ENCODE data around the gene ACOX1. TPM values are rescaled to one million over a fixed set of nuclear protein-coding genes. Genes with fewer than 3 reads are reported as not detected.
A peak's percentile ranks its signal among the peaks of the same experiment; 100 is the strongest.
"Not testable (repeated sequence)": the region's sequence is repeated elsewhere in the genome, so short reads cannot be mapped to it uniquely, and the experiment has no call there.

Gene ACOX1
- total RNA-seq, 2 experiments from 2014 or later: 26.3 to 26.9 TPM

DNA sequence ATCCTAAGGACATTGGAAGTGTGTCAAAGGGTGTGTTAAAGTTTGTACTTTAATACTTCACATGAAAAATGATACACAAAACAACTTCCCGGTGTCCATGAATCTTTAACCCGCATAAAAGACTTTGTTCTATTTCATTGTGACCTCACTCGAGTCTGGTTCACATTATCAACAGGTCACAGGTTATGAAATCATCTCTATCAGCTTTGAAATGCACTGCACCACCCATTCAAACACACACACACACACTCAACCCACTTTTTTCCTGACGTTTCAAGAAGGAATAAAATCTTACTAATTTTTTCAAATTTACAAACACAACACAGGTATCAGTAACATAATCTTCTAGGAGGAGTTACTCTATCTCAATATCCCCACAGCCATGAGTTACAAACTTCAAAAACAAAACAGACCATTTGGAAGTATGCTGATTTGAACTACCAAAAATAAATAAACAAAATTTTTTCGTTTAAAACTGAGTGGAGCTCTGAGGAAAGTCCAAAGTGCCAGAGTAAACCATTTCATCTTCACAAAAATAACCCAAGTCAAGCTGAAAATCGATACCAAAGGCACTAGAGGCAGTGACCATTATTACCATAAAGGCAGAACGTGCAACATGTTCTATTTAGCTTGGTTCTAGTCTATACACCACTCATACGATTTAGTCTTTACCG is 2.7 kb downstream of the ACOX1 start:
- Mint-ChIP-seq H3K9me3 (no peaks in the 10 kb centered on the region), H3K36me3 (peaks cover 7% of the 10 kb centered on the region), H3K4me1 (peaks cover 23% of the 10 kb centered on the region), H3K27ac (no peak overlapping the region), H3K27me3 (no peaks in the 10 kb centered on the region), H3K4me3 (no peak overlapping the region)
- DNase-seq: no peak

DNA sequence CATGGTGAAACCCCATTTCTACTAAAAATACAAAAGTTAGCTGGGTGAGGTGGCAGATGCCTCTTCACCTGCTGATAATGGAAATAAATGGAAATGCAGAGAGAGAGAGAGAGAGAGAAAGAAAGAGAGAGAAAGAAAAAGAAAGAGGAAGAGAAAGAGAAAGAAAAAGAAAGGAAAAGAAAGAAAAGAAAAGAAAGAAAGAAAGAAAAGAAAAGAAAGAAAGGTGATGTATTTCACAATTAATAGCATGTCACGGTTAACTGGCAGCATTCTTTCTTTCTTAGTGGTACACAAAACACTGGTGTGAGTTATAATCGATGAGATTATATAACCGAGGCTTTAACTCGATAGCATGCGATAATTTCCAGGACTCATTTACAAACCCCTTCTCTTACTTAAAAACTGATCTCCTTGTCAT is 3.2 kb downstream of the ACOX1 start:
- H3K36me3 Mint-ChIP-seq: peaks cover 8% of the 10 kb centered on the region
- H3K4me3 Mint-ChIP-seq: no peak overlapping the region
- H3K27me3 Mint-ChIP-seq: no peaks in the 10 kb centered on the region
- no peak for DNase-seq
- no peaks in the 10 kb centered on the region for H3K9me3 Mint-ChIP-seq
- peak overlapping the region; percentile 69 for H3K27ac Mint-ChIP-seq
- H3K4me1 Mint-ChIP-seq: peaks cover 22% of the 10 kb centered on the region

DNA sequence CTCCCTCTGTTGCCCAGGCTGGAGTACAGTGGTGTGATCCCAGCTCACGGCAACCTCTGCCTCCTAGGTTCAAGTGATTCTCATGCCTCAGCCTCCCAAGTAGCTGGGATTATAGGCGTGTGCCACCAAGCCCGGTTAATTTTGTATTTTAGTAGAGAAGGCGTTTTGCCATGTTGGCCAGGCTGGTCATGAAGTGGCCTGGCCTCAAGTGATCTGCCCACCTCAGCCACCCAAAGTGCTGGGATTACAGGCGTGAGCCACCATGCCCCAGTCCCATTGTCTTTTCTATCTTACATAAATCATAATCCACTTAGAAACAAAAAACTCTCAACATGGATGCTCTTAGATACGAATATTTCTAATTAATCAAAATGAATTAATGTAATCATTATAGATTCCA is 3.8 kb downstream of the ACOX1 start:
- not testable (repeated sequence) for H3K27ac Mint-ChIP-seq, H3K27me3 Mint-ChIP-seq, H3K36me3 Mint-ChIP-seq, H3K9me3 Mint-ChIP-seq, DNase-seq, H3K4me3 Mint-ChIP-seq
- H3K4me1 Mint-ChIP-seq: peaks cover 17% of the 10 kb centered on the region

DNA sequence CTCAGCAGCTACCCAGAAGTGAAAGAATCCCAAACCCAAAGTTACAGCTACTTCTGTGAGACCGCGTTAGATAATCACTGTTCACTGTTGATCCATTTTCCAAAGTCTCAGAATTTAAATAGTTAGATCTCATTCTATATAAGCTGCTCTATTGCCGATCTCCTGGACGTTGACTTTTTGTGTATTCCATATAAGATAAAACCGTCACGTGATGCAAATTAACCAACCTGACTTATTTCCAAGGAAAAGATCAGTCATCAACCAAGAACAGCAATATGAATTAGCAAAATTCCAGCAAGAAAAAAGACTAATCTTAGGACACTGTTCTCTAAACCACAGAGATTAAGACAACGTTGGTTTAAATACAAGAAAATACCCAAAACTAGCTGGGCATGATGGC is 8.3 kb downstream of the ACOX1 start:
- H3K4me3 Mint-ChIP-seq: no peak overlapping the region
- H3K4me1 Mint-ChIP-seq: peaks cover 7% of the 10 kb centered on the region
- no peak for DNase-seq
- H3K27ac Mint-ChIP-seq: no peak overlapping the region
- no peaks in the 10 kb centered on the region for H3K9me3 Mint-ChIP-seq
- no peaks in the 10 kb centered on the region for H3K27me3 Mint-ChIP-seq
- peaks cover 10% of the 10 kb centered on the region for H3K36me3 Mint-ChIP-seq

DNA sequence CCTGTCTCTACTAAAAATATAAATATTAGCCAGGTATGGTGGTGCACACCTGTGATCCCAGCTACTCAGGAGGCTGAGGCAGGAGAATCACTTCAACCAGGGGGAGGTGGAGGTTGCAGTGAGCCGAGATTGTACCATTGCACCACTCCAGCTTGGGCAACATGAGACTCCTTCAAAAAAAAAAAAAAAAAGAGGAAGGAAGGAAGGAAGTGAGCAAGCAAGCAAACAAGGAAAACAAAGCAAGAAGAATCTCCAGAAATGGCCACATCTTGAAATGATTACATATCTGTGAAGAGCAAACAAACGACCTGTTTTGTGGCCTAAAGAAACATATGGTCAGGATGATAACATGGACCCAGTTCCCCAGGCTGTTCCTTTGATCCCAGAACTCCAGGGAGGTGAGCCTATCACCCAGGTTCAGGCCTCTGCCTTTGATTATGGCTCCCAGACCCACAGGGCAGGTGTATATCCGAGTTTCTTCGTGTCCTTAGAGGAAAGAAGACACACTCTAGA is 8.9 kb downstream of the ACOX1 start:
- H3K4me3 Mint-ChIP-seq: no peak overlapping the region
- H3K4me1 Mint-ChIP-seq: peaks cover 6% of the 10 kb centered on the region
- H3K27ac Mint-ChIP-seq: no peak overlapping the region
- no peak for DNase-seq
- no peaks in the 10 kb centered on the region for H3K27me3 Mint-ChIP-seq
- H3K9me3 Mint-ChIP-seq: no peaks in the 10 kb centered on the region
- H3K36me3 Mint-ChIP-seq: peaks cover 10% of the 10 kb centered on the region

DNA sequence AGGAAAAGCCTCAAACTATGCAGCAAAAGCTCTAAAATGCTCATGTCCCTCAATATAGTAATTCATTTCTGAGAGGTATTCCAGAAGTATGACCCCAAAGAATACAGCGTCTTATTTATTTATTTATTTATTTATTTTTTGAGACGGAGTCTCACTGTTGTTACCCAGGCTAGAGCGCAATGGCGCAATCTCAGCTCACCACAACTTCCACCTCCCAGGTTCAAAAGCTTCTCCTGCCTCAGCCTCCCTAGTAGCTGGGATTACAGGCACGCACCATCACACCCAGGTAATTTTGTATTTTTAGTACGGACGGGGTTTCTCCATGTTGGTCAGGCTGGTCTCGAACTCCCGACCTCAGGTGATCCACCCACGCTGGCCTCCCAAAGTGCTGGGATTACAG is 9.9 kb downstream of the ACOX1 start:
- not testable (repeated sequence) for H3K36me3 Mint-ChIP-seq, DNase-seq, H3K27me3 Mint-ChIP-seq, H3K4me1 Mint-ChIP-seq, H3K4me3 Mint-ChIP-seq, H3K27ac Mint-ChIP-seq, H3K9me3 Mint-ChIP-seq

DNA sequence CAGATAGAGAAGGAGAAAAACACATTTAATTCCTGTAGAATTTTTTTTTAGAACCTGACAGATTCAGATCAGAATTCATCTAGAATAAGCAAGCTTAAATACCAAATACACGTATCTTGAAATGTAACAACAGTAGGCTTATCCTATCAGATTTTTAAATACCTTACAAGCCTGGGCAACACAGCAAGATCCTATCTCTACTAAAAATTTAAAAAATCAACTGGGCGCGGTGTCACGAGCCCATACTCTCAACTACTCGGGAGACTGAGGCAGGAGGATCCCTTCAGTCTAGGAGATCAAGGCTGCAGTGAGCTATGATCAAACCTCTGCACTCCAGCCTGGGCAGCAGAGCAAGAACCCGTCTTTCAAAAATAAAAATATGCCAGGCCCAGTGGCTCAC is 13.5 kb downstream of the ACOX1 start:
- Mint-ChIP-seq H3K27me3 (no peaks in the 10 kb centered on the region), H3K9me3 (no peaks in the 10 kb centered on the region), H3K36me3 (peaks cover 6% of the 10 kb centered on the region), H3K4me1 (peaks cover 4% of the 10 kb centered on the region), H3K27ac (no peak overlapping the region), H3K4me3 (no peak overlapping the region)
- no peak for DNase-seq

DNA sequence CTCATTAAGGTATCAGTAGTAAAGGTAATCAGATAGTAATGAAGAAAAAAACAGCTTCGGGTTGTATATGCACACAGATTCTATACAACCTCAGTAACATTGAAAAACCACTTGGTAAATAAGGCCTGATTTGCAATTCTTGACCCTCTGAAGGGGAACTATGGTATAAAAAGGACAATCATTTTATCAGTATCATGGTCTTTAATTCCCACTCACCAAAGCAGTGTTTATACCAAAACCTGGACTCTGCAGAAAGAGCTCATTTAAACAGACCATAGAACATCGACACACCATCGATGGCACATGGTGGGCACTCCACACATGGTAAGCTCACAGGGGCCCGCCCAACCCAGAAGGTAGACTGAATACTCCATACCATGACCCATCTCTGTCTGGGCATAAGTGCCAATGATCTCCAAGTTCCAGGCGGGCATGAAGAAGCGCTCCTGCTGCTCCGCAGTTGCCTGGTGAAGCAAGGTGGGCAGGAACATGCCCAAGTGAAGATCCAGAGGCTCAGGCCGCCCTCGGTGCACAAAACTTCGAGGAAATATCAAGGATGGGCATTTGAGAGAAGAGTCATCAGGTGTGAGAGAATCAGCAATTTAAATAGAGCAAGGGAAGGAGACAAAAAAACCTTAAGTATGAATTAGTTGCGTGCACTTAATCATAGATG is 19.0 kb downstream of the ACOX1 start:
- H3K27me3 Mint-ChIP-seq: no peaks in the 10 kb centered on the region
- no peak for DNase-seq
- H3K27ac Mint-ChIP-seq: no peak overlapping the region
- no peak overlapping the region for H3K4me3 Mint-ChIP-seq
- H3K36me3 Mint-ChIP-seq: peaks cover 2% of the 10 kb centered on the region
- peaks cover 3% of the 10 kb centered on the region for H3K4me1 Mint-ChIP-seq
- no peaks in the 10 kb centered on the region for H3K9me3 Mint-ChIP-seq

DNA sequence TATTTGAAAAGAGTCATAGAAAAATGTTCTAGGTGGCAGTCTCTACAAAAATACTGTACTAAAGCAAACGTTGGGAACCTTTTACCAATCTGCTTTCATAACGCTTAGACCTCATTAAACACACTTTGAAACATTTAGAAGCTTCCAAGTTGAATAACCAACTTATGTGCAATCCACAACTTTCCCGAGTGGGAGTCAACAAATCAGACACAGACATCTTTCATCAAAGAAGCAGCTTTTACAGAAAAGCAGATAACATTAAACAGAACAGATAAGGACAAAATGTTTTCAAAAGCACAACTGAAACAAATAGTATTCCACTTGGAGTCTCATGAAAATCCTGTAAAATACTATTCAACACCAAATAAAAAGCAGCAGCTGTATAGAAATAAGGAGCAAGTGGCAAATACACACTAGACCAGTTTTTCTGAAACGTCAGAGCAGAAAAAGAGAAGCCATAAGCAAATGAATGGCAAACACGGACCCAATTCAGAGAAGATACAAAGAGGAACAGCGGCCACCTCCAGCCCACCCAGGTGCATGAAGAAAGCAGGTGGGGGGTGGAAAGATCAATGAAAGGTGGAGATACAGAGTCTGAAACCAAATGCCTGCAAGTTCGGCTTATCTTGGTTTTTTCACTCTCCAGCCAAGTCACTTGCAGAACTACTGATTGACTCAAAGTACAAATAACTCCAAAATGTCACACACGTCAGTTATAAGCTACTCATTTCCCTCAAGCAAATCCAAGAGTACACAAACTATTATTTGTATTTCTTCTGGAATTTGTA is 19.7 kb downstream of the ACOX1 start:
- no peak overlapping the region for H3K27ac Mint-ChIP-seq
- peaks cover 2% of the 10 kb centered on the region for H3K36me3 Mint-ChIP-seq
- DNase-seq: no peak
- no peaks in the 10 kb centered on the region for H3K9me3 Mint-ChIP-seq
- H3K27me3 Mint-ChIP-seq: no peaks in the 10 kb centered on the region
- peaks cover 2% of the 10 kb centered on the region for H3K4me1 Mint-ChIP-seq
- H3K4me3 Mint-ChIP-seq: no peak overlapping the region

DNA sequence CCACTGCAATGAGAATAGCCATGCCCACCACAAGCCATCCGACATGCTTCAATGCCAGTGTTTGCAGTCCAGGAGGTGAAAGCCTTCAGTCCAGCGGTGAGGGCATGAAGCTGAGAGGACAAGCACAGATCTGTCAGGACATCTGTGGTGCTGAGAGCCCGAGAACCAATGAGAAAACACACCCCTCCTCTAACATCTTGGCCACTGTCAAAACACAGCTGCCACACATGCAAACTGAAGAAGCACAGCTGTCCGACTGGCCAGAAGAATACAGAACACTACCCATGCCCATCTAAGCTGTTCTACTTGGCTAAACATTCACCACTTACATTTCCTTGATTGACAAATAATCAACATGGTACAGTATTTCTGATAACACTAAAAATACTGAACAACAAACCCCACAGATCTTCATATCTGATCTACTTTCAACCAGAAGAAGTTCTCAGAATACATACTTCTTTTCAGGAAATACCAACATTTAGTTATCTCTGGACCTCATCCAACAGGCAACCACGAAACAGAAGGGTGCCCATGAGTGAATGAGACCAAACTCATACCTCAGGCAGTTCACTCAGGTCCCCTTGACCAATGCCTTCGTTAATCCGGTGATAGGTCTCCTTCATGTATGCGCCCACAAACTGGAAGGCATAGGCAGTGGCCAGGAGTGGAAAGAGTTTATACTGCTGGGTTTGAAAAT is 28.0 kb downstream of the ACOX1 start:
- H3K4me3 Mint-ChIP-seq: no peak overlapping the region

DNA sequence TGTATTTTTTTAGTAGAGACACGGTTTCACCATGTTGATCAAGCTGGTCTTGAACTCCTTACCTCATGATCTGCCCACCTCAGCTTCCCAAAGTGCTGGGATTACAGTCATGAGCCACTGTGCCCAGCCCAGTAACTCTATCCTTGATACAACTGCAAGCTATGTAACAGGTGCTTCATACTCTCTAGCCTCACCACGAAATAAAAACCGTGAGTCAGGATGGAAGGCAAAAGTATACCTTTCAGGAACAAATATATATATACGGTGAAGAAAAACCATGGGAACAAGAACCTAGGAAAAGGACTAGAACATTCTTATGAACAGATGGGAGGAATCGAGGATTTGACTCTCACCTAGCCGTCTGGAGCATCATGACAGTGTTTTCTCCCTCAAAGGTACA is 28.5 kb downstream of the ACOX1 start:
- Mint-ChIP-seq H3K27me3 (no peaks in the 10 kb centered on the region), H3K9me3 (no peaks in the 10 kb centered on the region), H3K4me3 (no peak overlapping the region), H3K36me3 (no peaks in the 10 kb centered on the region), H3K27ac (no peak overlapping the region), H3K4me1 (no peaks in the 10 kb centered on the region)
- no peak for DNase-seq

More for the DNA sequence above, 28.0 kb downstream of the ACOX1 start:
- Mint-ChIP-seq H3K36me3 (no peaks in the 10 kb centered on the region), H3K27ac (peak overlapping the region; percentile 3), H3K9me3 (no peaks in the 10 kb centered on the region), H3K27me3 (no peaks in the 10 kb centered on the region), H3K4me1 (no peaks in the 10 kb centered on the region)
- no peak for DNase-seq

DNA sequence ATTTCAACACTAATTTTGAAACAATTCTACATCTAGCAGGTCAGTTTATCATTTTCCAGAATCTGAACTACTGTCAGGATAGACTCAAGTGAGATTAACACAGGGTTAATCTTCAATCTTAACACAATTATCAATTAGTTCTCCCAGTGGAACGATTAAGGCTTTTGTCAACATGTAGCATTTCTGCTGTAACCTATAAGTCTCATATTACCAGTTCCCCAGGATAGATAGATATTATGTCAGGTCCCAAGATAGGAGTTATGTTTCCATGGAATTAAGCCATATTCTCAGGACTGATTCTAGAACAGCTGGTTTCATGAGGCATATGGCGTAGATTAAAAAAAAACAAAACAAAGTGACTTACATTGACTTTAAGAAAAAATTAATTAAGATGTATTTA is 33.8 kb downstream of the ACOX1 start:
- H3K4me3 Mint-ChIP-seq: no peak overlapping the region
- peaks cover 6% of the 10 kb centered on the region for H3K4me1 Mint-ChIP-seq
- H3K27me3 Mint-ChIP-seq: no peaks in the 10 kb centered on the region
- H3K9me3 Mint-ChIP-seq: no peaks in the 10 kb centered on the region
- H3K36me3 Mint-ChIP-seq: no peaks in the 10 kb centered on the region
- DNase-seq: no peak
- H3K27ac Mint-ChIP-seq: no peak overlapping the region

DNA sequence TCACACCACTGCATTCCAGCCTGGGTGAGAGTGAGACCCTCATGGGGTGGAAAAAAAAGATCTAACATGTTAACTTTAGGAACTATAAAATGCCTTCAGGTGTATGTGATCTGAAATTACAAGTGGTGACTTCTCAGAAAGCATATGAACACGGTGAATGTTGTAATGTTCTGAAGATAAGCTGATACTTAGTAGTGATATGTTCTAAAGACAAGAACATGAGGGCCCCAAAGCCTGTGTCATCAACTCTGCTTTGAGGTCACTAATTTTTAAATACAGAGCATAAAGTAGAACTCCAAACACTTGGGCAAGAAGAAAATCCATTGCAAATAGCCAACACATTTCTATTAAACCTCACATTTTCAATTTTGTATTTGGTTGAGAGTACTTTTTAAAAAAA is 35.5 kb downstream of the ACOX1 start:
- no peak overlapping the region for H3K4me3 Mint-ChIP-seq
- peaks cover 11% of the 10 kb centered on the region for H3K4me1 Mint-ChIP-seq
- no peaks in the 10 kb centered on the region for H3K9me3 Mint-ChIP-seq
- no peak for DNase-seq
- H3K27me3 Mint-ChIP-seq: no peaks in the 10 kb centered on the region
- no peaks in the 10 kb centered on the region for H3K36me3 Mint-ChIP-seq
- H3K27ac Mint-ChIP-seq: no peak overlapping the region

DNA sequence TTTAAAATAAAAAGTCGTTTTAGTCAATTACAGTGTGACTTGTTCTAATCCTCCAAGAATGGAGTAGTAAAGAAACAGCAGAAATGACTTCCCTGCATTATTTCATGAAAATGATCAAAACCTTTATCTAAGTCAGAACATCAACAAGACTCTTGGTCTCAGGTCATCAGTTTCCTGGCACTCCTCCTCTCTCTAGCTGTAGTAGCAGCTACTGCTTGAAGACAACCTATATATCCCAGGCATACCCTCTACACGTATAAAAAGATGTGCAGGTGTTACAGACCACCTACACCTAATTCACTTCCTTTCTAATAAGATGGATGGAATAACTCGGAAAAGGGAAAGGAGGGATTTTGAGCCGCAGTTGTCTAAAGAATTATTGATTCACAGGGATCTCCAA is 36.5 kb downstream of the ACOX1 start:
- H3K9me3 Mint-ChIP-seq: no peaks in the 10 kb centered on the region
- H3K27me3 Mint-ChIP-seq: no peaks in the 10 kb centered on the region
- H3K27ac Mint-ChIP-seq: no peak overlapping the region
- H3K36me3 Mint-ChIP-seq: no peaks in the 10 kb centered on the region
- H3K4me3 Mint-ChIP-seq: no peak overlapping the region
- H3K4me1 Mint-ChIP-seq: peaks cover 11% of the 10 kb centered on the region
- DNase-seq: no peak

DNA sequence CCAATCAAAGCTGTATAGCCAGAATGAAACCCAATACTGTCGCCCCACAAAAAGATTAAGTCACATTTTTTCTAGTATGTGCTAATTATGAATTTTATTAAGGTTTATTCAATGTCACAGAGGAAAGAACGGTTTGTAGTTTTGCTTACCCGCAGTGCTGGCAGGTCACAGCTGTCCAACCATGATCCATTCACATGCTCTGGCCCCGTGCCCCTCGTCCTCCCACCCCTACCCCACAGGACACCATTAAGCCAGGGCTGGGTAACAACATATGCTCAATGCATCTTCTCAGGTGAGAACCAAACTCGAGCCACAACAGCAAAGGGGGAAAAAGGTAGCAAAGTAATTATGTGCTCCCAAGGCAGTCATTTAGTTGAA is 37.5 kb downstream of the ACOX1 start:
- no peak for DNase-seq
- Mint-ChIP-seq H3K27ac (peak overlapping the region; percentile 77), H3K36me3 (no peaks in the 10 kb centered on the region), H3K9me3 (no peaks in the 10 kb centered on the region), H3K27me3 (no peaks in the 10 kb centered on the region), H3K4me1 (peaks cover 11% of the 10 kb centered on the region), H3K4me3 (peak overlapping the region; percentile 95)

Data from activated naive CD8-positive, alpha-beta T cell treated with anti-CD3 and anti-CD28 coated beads for 36 hours (primary cell).